IMR-90 (cell line): ENCODE results near the gene TRAPPC2B. TPM values are rescaled to one million over a fixed set of nuclear protein-coding genes. Genes with fewer than 3 reads are reported as not detected.

ENCODE experiments used
- ATAC-seq: fragments of 200-7000 bp; cut with Tn5 transposase; 2 replicates; pipeline ENCODE4 v1.9.1; 2020; ENCODE audit warnings: low read depth, mild to moderate bottlenecking, moderate library complexity
- BruUV-seq: library from RNA; stranded (reverse); fragments of 400-500 nt; replicated peaks from 2 replicates; lab custom pipeline; 2021; lab: Mats Ljungman, UMichigan
- CTCF ChIA-PET: fragments of 300-600 bp; formaldehyde crosslinking; extraction: SDS; loops from one replicate; lab custom pipeline; 2021; ENCODE audit warnings: antibody characterized with exemption; lab: Yijun Ruan, JAX
- POLR2A ChIA-PET: fragments of 300-600 bp; sonication (Branson Sonifier 250); formaldehyde crosslinking; loops from one replicate; lab custom pipeline; 2022; ENCODE audit warnings: antibody characterized with exemption; ENCODE audit not compliant: unreplicated experiment; lab: Charles Lee
- DNase-seq: peaks from one replicate; pipeline ENCODE4 v3.0.0; 2013
- H2AFZ ChIP-seq: replicated peaks from 2 replicates; pipeline ENCODE3; 2013; ENCODE audit warnings: low read length, mild to moderate bottlenecking; ENCODE audit not compliant: poor library complexity
- H2AK5ac ChIP-seq: 2 replicates; pipeline ENCODE4 v1.6.1; 2013; ENCODE audit warnings: low read depth, low read length, inconsistent platforms
- H2AK9ac ChIP-seq: replicated peaks from 2 replicates; pipeline ENCODE3; 2013; ENCODE audit warnings: mild to moderate bottlenecking, low read depth, low read length, moderate library complexity; ENCODE audit not compliant: poor library complexity
- H2BK120ac ChIP-seq: 2 replicates; pipeline ENCODE4 v1.6.1; 2013; ENCODE audit warnings: low read depth, low read length, inconsistent platforms
- H2BK15ac ChIP-seq: 3 replicates; pipeline ENCODE4 v1.6.1; 2013; ENCODE audit warnings: low read depth, low read length, inconsistent platforms
- H2BK20ac ChIP-seq: 2 replicates; pipeline ENCODE4 v1.6.1; 2013; ENCODE audit warnings: low read depth, mild to moderate bottlenecking, inconsistent platforms, low read length, moderate library complexity
- H2BK5ac ChIP-seq: 2 replicates; pipeline ENCODE4 v1.6.1; 2013; ENCODE audit warnings: mild to moderate bottlenecking, low read depth, low read length, inconsistent platforms; ENCODE audit not compliant: poor library complexity, severe bottlenecking
- H3K14ac ChIP-seq: replicated peaks from 2 replicates; pipeline ENCODE4 v1.6.1; 2013; ENCODE audit warnings: low read depth, low read length, inconsistent platforms
- H3K18ac ChIP-seq: 2 replicates; pipeline ENCODE4 v1.6.1; 2013; ENCODE audit warnings: low read depth, low read length, control low read depth
- H3K23ac ChIP-seq: 2 replicates; pipeline ENCODE4 v1.6.1; 2013; ENCODE audit warnings: low read depth, low read length, inconsistent platforms
- H3K27ac ChIP-seq: 2 replicates; pipeline ENCODE4 v1.5.1; 2013; ENCODE audit warnings: mild to moderate bottlenecking, control low read depth, low read length; ENCODE audit not compliant: insufficient read depth
- H3K27me3 ChIP-seq: 2 replicates; pipeline ENCODE4 v1.6.1; 2013; ENCODE audit warnings: low read length; ENCODE audit not compliant: control insufficient read depth, insufficient read depth
- H3K36me3 ChIP-seq: 2 replicates; pipeline ENCODE4 v1.6.1; 2013; ENCODE audit warnings: low read length, mixed read lengths; ENCODE audit not compliant: control insufficient read depth, insufficient read depth
- H3K4ac ChIP-seq: 2 replicates; pipeline ENCODE4 v1.6.1; 2013; ENCODE audit warnings: low read depth, low read length, inconsistent platforms
- H3K4me1 ChIP-seq: 2 replicates; pipeline ENCODE4 v1.6.1; 2013; ENCODE audit warnings: low read length, mixed read lengths; ENCODE audit not compliant: control insufficient read depth, insufficient read depth
- H3K4me2 ChIP-seq: 2 replicates; pipeline ENCODE4 v1.6.1; 2013; ENCODE audit warnings: low read depth, mild to moderate bottlenecking, control low read depth, low read length, moderate library complexity
- H3K4me3 ChIP-seq: 2 replicates; pipeline ENCODE4 v1.5.1; 2013; ENCODE audit warnings: low read depth, mild to moderate bottlenecking, control low read depth, low read length, moderate library complexity; ENCODE audit not compliant: insufficient read depth
- H3K56ac ChIP-seq: 2 replicates; pipeline ENCODE4 v1.6.1; 2013; ENCODE audit warnings: low read length, inconsistent platforms; ENCODE audit not compliant: insufficient read depth; ENCODE audit errors: extremely low read depth
- H3K79me1 ChIP-seq, 2 experiments: 2 replicates each; pipeline ENCODE4 v1.6.1; 2013; ENCODE audit warnings: low read length in 2 of 2, inconsistent platforms in 1 of 2, low read depth in 1 of 2
- H3K9ac ChIP-seq: 2 replicates; pipeline ENCODE4 v1.6.1; 2013; ENCODE audit warnings: low read depth, low read length, control low read depth
- H3K9me1 ChIP-seq: 2 replicates; pipeline ENCODE4 v1.6.1; 2013; ENCODE audit warnings: low read length, inconsistent platforms; ENCODE audit not compliant: insufficient read depth
- H3K9me3 ChIP-seq: 2 replicates; pipeline ENCODE4 v1.6.1; 2013; ENCODE audit warnings: low read length; ENCODE audit not compliant: control insufficient read depth, insufficient read depth
- H4K20me1 ChIP-seq: 2 replicates; pipeline ENCODE4 v1.6.1; 2013; ENCODE audit warnings: low read length, inconsistent platforms; ENCODE audit not compliant: insufficient read depth
- H4K5ac ChIP-seq: 2 replicates; pipeline ENCODE4 v1.6.1; 2013; ENCODE audit warnings: mild to moderate bottlenecking, low read depth, low read length, control low read depth
- H4K8ac ChIP-seq, 2 experiments: 2 replicates each; pipeline ENCODE4 v1.6.1; 2013; ENCODE audit warnings: low read depth in 2 of 2, low read length in 2 of 2, control low read depth in 1 of 2, inconsistent platforms in 1 of 2
- H4K91ac ChIP-seq: 2 replicates; pipeline ENCODE4 v1.6.1; 2013; ENCODE audit warnings: low read depth, low read length, inconsistent platforms; ENCODE audit not compliant: insufficient read depth
- BHLHE40 ChIP-seq: fragments of 150-350 bp; IDR thresholded peaks from 2 replicates; pipeline ENCODE4 v1.6.1; 2016; ENCODE audit warnings: mild to moderate bottlenecking, low read depth, low read length
- WGBS, 2 experiments: methylation state at CpG; one replicate each; pipeline versions ENCODE4 v1.1.5 to v1.1.7; 2013; ENCODE audit warnings: missing lambda C conversion rate in 2 of 2; ENCODE audit not compliant: insufficient read length in 1 of 2; ENCODE audit errors: extremely low coverage in 2 of 2; 5-methylcytosine and 5-hydroxymethylcytosine counted together
- dilution Hi-C: fragments of 300-500 bp; cut with HindIII; formaldehyde crosslinking; loops from one replicate; pipeline ENCODE4 v1.14.3; 2018; ENCODE audit warnings: low sequenced_read_pairs; ENCODE audit not compliant: unreplicated experiment
- in situ Hi-C: fragments of 300-500 bp; cut with MboI; formaldehyde crosslinking; loops from 3 replicates; pipeline ENCODE4 v1.14.3; 2019; ENCODE audit warnings: low sequenced_read_pairs, inconsistent platforms, mixed read lengths
- intact Hi-C: fragments of 100-400 bp; cut with micrococcal nuclease; formaldehyde crosslinking; loops from 2 replicates; pipeline ENCODE4 v1.10.0; 2022
- polyA plus RNA-seq, 3 experiments: library from polyadenylated mRNA; depleted of rRNA; stranded (reverse); fragments of >200 nt; gene quantifications; 2 replicates each; pipeline ENCODE4 v1.2.3, GENCODE V29; 2012; ENCODE audit warnings: low replicate concordance in 1 of 3
- total RNA-seq: library from RNA; depleted of rRNA; stranded (reverse); fragments of >200 nt; gene quantifications from 2 replicates; pipeline ENCODE4 v1.2.3, GENCODE V29; 2012

Gene TRAPPC2B
- total and polyA plus RNA-seq, 2 of the 4 experiments (the other 2 are of a cell fraction), result 14.9 to 20.4 TPM

DNA sequence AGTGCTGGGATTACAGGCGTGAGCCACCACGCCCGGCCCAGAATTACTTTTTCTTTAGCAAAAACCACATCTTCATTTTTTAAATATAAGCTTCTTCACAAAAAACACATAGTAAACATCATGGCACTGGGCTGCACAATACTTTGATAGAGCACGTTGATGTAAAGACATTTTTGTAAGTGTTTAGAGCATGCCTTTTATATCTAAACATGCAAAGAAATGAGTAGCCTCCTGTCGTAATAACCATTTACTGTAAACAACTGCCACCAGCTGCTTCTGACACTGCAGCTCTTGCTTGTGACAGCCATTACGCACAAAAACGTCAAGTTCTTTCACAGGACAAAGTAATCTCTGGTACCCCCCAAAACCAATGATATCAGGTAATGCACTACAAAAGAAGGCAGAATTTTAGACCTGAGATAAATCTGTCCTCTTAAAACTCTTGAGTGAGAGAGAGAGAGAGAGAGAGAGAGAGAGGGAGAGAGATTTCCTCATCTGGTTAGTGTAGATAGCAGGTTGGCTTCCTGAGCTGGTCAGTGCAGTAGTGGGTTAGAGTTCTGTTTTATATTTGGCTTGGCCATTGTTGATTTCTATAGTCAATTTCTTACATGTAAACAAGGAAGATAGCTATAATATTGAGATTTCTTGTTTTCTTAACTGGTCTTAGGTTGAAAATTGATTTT is 19.6 kb downstream of the TRAPPC2B start:
- H3K9me1 ChIP-seq, result no peaks in the 10 kb centered on the region
- in situ Hi-C loops, result loop anchor here (25.0 kb wide), 1 partner anchor 971 kb away; the partner anchor contains the start of gene ZNF583
- no peak overlapping the region for H2BK120ac ChIP-seq
- peak; percentile 29 for DNase-seq
- no peak overlapping the region for H2AK5ac ChIP-seq
- no peaks in the 10 kb centered on the region for H4K20me1 ChIP-seq
- H3K14ac ChIP-seq, result no peak overlapping the region
- no peak overlapping the region for H4K91ac ChIP-seq
- no peaks in the 10 kb centered on the region for H3K27me3 ChIP-seq
- H3K27ac ChIP-seq, result no peak overlapping the region; the same call in 1 of the 2 replicates
- H4K8ac ChIP-seq, result no peak overlapping the region
- peak overlapping the region; percentile 42; the same call in 1 of the 2 replicates for H3K4me2 ChIP-seq
- peaks cover 11% of the 10 kb centered on the region for H3K9me3 ChIP-seq
- peak; percentile 59 for ATAC-seq
- H2BK20ac ChIP-seq, result no peak overlapping the region
- no peak overlapping the region for H3K4ac ChIP-seq
- no peaks in the 10 kb centered on the region for H3K4me1 ChIP-seq
- H2AFZ ChIP-seq, result no peak overlapping the region
- WGBS, 2 experiments, result no CpG with 5 or more reads among the region's 7 CpGs
- intact Hi-C loops, result no loop called here
- POLR2A ChIA-PET, result no interaction called here
- H3K36me3 ChIP-seq, result peaks cover 5% of the 10 kb centered on the region
- H2AK9ac ChIP-seq, result no peak overlapping the region
- H3K18ac ChIP-seq, result no peak overlapping the region
- H2BK5ac ChIP-seq, result no peak overlapping the region
- H4K5ac ChIP-seq, result no peak overlapping the region
- dilution Hi-C loops, result no loop called here
- no peaks in the 10 kb centered on the region for H3K79me1 ChIP-seq
- TF ChIP-seq BHLHE40, result no peak
- H3K4me3 ChIP-seq, result no peak overlapping the region
- CTCF ChIA-PET, result no interaction called here
- no peak overlapping the region for H3K56ac ChIP-seq
- no TSS peak for BruUV-seq
- no peak overlapping the region for H3K23ac ChIP-seq
- H2BK15ac ChIP-seq, result no peak overlapping the region
- no peak overlapping the region for H3K9ac ChIP-seq
